ENCODE results near the gene DLG1. TPM values are rescaled to one million over a fixed set of nuclear protein-coding genes. Genes with fewer than 3 reads are reported as not detected.

The DLG1 gene
- total and polyA plus RNA-seq, 2 donors (not counting 1 experiment from before 2014, with no cell fraction given), result 47.7 to 53.0 TPM

GRCh38 chr3:197285557-197285956 lies 12.9 kb downstream of the DLG1 start:
- Histone ChIP-seq H3K79me2 (ENCODE audit: control insufficient read depth, insufficient read depth, low read length) (peaks cover 17% of the 10 kb centered on the region), H3K27ac (ENCODE audit: insufficient read depth, low read length) (no peak overlapping the region), H4K20me1 (ENCODE audit: control insufficient read depth, extremely low read depth, insufficient read depth, low read length) (no peaks in the 10 kb centered on the region), H2AFZ (ENCODE audit: low read length) (no peak overlapping the region), H3K9me3 (ENCODE audit: control insufficient read depth, insufficient read depth, low read depth, low read length) (no peaks in the 10 kb centered on the region), H3K4me2 (ENCODE audit: extremely low read depth, insufficient read depth, low read length) (no peak overlapping the region), H3K4me1 (ENCODE audit: control insufficient read depth, extremely low read depth, insufficient read depth, low read length) (no peaks in the 10 kb centered on the region), H3K9ac (ENCODE audit: insufficient read depth, low read length) (no peak overlapping the region), H3K27me3 (ENCODE audit: control insufficient read depth, insufficient read depth, low read length) (no peaks in the 10 kb centered on the region), H3K4me3 (replicated peaks in 1 of 4; ENCODE audit: control extremely low read depth in 1 of 4, insufficient read depth in 1 of 4, low read depth in 3 of 4, low read length in 4 of 4) (no peak overlapping the region), H3K36me3 (ENCODE audit: control insufficient read depth, insufficient read depth, low read length) (peaks cover 8% of the 10 kb centered on the region)
- no peak for DNase-seq (ENCODE audit: low read depth in 2 of 2)
- TF ChIP-seq CTCF (conservative IDR thresholded peaks at IDR 0.05 in 1 of 2, IDR thresholded peaks at IDR 0.05 in 1 of 2; ENCODE audit: low read depth in 1 of 2, low read length in 2 of 2) (no peak), EZH2 (IDR thresholded peaks at IDR 0.05; ENCODE audit: low read length, missing control alignments) (no peak)

- Histone ChIP-seq H2AFZ (ENCODE audit: low read length) (no peak overlapping the region), H3K9ac (ENCODE audit: insufficient read depth, low read length) (no peak overlapping the region), H3K36me3 (ENCODE audit: control insufficient read depth, insufficient read depth, low read length) (peaks cover 8% of the 10 kb centered on the region), H3K4me3 (replicated peaks in 1 of 4; ENCODE audit: control extremely low read depth in 1 of 4, insufficient read depth in 1 of 4, low read depth in 3 of 4, low read length in 4 of 4) (no peak overlapping the region), H3K9me3 (ENCODE audit: control insufficient read depth, insufficient read depth, low read depth, low read length) (no peaks in the 10 kb centered on the region), H3K27ac (ENCODE audit: insufficient read depth, low read length) (no peak overlapping the region), H4K20me1 (ENCODE audit: control insufficient read depth, extremely low read depth, insufficient read depth, low read length) (no peaks in the 10 kb centered on the region), H3K4me1 (ENCODE audit: control insufficient read depth, extremely low read depth, insufficient read depth, low read length) (no peaks in the 10 kb centered on the region), H3K27me3 (ENCODE audit: control insufficient read depth, insufficient read depth, low read length) (no peaks in the 10 kb centered on the region), H3K79me2 (ENCODE audit: control insufficient read depth, insufficient read depth, low read length) (peaks cover 15% of the 10 kb centered on the region), H3K4me2 (ENCODE audit: extremely low read depth, insufficient read depth, low read length) (no peak overlapping the region)
- TF ChIP-seq CTCF (conservative IDR thresholded peaks at IDR 0.05 in 1 of 2, IDR thresholded peaks at IDR 0.05 in 1 of 2; ENCODE audit: low read depth in 1 of 2, low read length in 2 of 2) (no peak), EZH2 (IDR thresholded peaks at IDR 0.05; ENCODE audit: low read length, missing control alignments) (no peak)
- DNase-seq (ENCODE audit: low read depth in 2 of 2), result no peak
These were observed 15.4 kb downstream of the DLG1 start for GRCh38 chr3:197283045-197283444.

- no peak for DNase-seq (ENCODE audit: low read depth in 2 of 2)
- no peak overlapping the region for H3K4me2 ChIP-seq (ENCODE audit: extremely low read depth, insufficient read depth, low read length)
- no peaks in the 10 kb centered on the region for H4K20me1 ChIP-seq (ENCODE audit: control insufficient read depth, extremely low read depth, insufficient read depth, low read length)
- H3K27ac ChIP-seq (ENCODE audit: insufficient read depth, low read length), result no peak overlapping the region
- no peaks in the 10 kb centered on the region for H3K9me3 ChIP-seq (ENCODE audit: control insufficient read depth, insufficient read depth, low read depth, low read length)
- no peak for TF ChIP-seq CTCF (conservative IDR thresholded peaks at IDR 0.05 in 1 of 2, IDR thresholded peaks at IDR 0.05 in 1 of 2; ENCODE audit: low read depth in 1 of 2, low read length in 2 of 2)
- TF ChIP-seq EZH2 (IDR thresholded peaks at IDR 0.05; ENCODE audit: low read length, missing control alignments), result no peak
- H3K79me2 ChIP-seq (ENCODE audit: control insufficient read depth, insufficient read depth, low read length), result peaks cover 17% of the 10 kb centered on the region
- no peak overlapping the region for H3K4me3 ChIP-seq (replicated peaks in 1 of 4; ENCODE audit: control extremely low read depth in 1 of 4, insufficient read depth in 1 of 4, low read depth in 3 of 4, low read length in 4 of 4)
- H3K36me3 ChIP-seq (ENCODE audit: control insufficient read depth, insufficient read depth, low read length), result peaks cover 7% of the 10 kb centered on the region
- no peaks in the 10 kb centered on the region for H3K27me3 ChIP-seq (ENCODE audit: control insufficient read depth, insufficient read depth, low read length)
- H3K4me1 ChIP-seq (ENCODE audit: control insufficient read depth, extremely low read depth, insufficient read depth, low read length), result no peaks in the 10 kb centered on the region
- no peak overlapping the region for H3K9ac ChIP-seq (ENCODE audit: insufficient read depth, low read length)
- no peak overlapping the region for H2AFZ ChIP-seq (ENCODE audit: low read length)
These were observed 16.6 kb downstream of the DLG1 start for GRCh38 chr3:197281849-197282248.

Measured in fibroblast of lung (primary cell).